ENCODE results near the gene ALAD.
"Not testable (repeated sequence)": the region's sequence is repeated elsewhere in the genome, so short reads cannot be mapped to it uniquely, and the experiment has no call there.

ALAD gene

GRCh38 chr9:113410207-113410864 is 9.3 kb upstream of the ALAD start, which contains the start of the genes C9orf43 and POLE3:
TSS of gene C9orf43 (plus strand) at chr9:113410747. CDS start at chr9:113413494, 2,747 bp downstream.
TSS of gene POLE3 (minus strand) at chr9:113410675. CDS start at chr9:113410293, 382 bp downstream.
- peak; percentile 97 for DNase-seq (ENCODE audit: low read depth in 2 of 2)
- no peak for TF ChIP-seq CTCF (IDR thresholded peaks at IDR 0.05; ENCODE audit: low read depth, low read length)

GRCh38 chr9:113409883-113410206 is 8.8 kb upstream of the ALAD start:
- peak in 1 of 2 donors; percentile 13 for DNase-seq (ENCODE audit: low read depth in 2 of 2)
- TF ChIP-seq CTCF (IDR thresholded peaks at IDR 0.05; ENCODE audit: low read depth, low read length) = no peak
- H3K4me3 ChIP-seq (replicated peaks in 1 of 2; ENCODE audit: low read depth in 2 of 2, low read length in 2 of 2) = peak overlapping the region; percentile 87 to 96

More at GRCh38 chr9:113410207-113410864, 9.3 kb upstream of the ALAD start, which contains the start of the genes C9orf43 and POLE3:
- H3K4me3 ChIP-seq (replicated peaks in 1 of 2; ENCODE audit: low read depth in 2 of 2, low read length in 2 of 2) = peak within 1 kb of the TSS; percentile 87 to 96

- DNase-seq (ENCODE audit: low read depth in 2 of 2) = no peak
- H3K4me3 ChIP-seq (replicated peaks in 1 of 2; ENCODE audit: low read depth in 2 of 2, low read length in 2 of 2) = peak overlapping the region; percentile 87 to 96
- no peak for TF ChIP-seq CTCF (IDR thresholded peaks at IDR 0.05; ENCODE audit: low read depth, low read length)
Observed at GRCh38 chr9:113409481-113409880, 8.4 kb upstream of the ALAD start.

- H3K4me3 ChIP-seq (replicated peaks in 1 of 2; ENCODE audit: low read depth in 2 of 2, low read length in 2 of 2) = not testable (repeated sequence)
- peak; percentile 85 for TF ChIP-seq CTCF (IDR thresholded peaks at IDR 0.05; ENCODE audit: low read depth, low read length)
- peak; percentile 83 to 88 for DNase-seq (ENCODE audit: low read depth in 2 of 2)
Observed at GRCh38 chr9:113406873-113407511, 5.9 kb upstream of the ALAD start.

- H3K4me3 ChIP-seq (replicated peaks in 1 of 2; ENCODE audit: low read depth in 2 of 2, low read length in 2 of 2); DNase-seq (ENCODE audit: low read depth in 2 of 2): not testable (repeated sequence)
Observed at GRCh38 chr9:113406353-113406752, 5.3 kb upstream of the ALAD start.

- no peak for TF ChIP-seq CTCF (IDR thresholded peaks at IDR 0.05; ENCODE audit: low read depth, low read length)
- DNase-seq (ENCODE audit: low read depth in 2 of 2) = peak; percentile 9 to 40
- no peak overlapping the region for H3K4me3 ChIP-seq (replicated peaks in 1 of 2; ENCODE audit: low read depth in 2 of 2, low read length in 2 of 2)
Observed at GRCh38 chr9:113403646-113404045, 2.6 kb upstream of the ALAD start.

- TF ChIP-seq CTCF (IDR thresholded peaks at IDR 0.05; ENCODE audit: low read depth, low read length) = no peak
Observed at GRCh38 chr9:113399646-113400200, 1.4 kb downstream of the ALAD start.

More at GRCh38 chr9:113399646-113400200, 1.4 kb downstream of the ALAD start:
- DNase-seq (ENCODE audit: low read depth in 2 of 2) = no peak
- H3K4me3 ChIP-seq (replicated peaks in 1 of 2; ENCODE audit: low read depth in 2 of 2, low read length in 2 of 2) = peak overlapping the region in 1 of 2 donors; percentile 93
